ENCODE measurements around the gene RRAGA. TPM values are rescaled to one million over a fixed set of nuclear protein-coding genes. Genes with fewer than 3 reads are reported as not detected.

RRAGA gene
- total and polyA plus RNA-seq, 2 donors (not counting 3 experiments of a cell fraction or from before 2014, with no cell fraction given), result 81.2 to 88.3 TPM

GRCh38 chr9:19027825-19028224, 21.4 kb upstream of the RRAGA start:
- DNase-seq (ENCODE audit: low read depth, low spot score), result no peak
- no peak for FAIRE-seq
- Histone ChIP-seq H2AFZ (ENCODE audit: low read depth, low read length) (no peak overlapping the region), H3K9me1 (replicated peaks; ENCODE audit: control insufficient read depth, extremely low read depth, insufficient read depth, low read length) (no peaks in the 10 kb centered on the region), H3K27me3 (ENCODE audit: control insufficient read depth in 2 of 2, insufficient read depth in 2 of 2, low read length in 2 of 2) (no peaks in the 10 kb centered on the region), H3K79me2 (ENCODE audit: control insufficient read depth, insufficient read depth, low read length) (no peaks in the 10 kb centered on the region), H3K9ac (replicated peaks; ENCODE audit: extremely low read depth, insufficient read depth, low read length) (no peak overlapping the region), H3K4me3 (replicated peaks in 1 of 3; ENCODE audit: insufficient read depth in 1 of 3, low read depth in 1 of 3, low read length in 3 of 3) (no peak overlapping the region), H3K4me2 (ENCODE audit: insufficient read depth, low read length) (no peak overlapping the region), H3K36me3 (ENCODE audit: control insufficient read depth in 2 of 2, extremely low read depth in 1 of 2, insufficient read depth in 2 of 2, low read length in 2 of 2) (no peaks in the 10 kb centered on the region), H3K9me3 (replicated peaks; ENCODE audit: control insufficient read depth, insufficient read depth, low read length) (no peaks in the 10 kb centered on the region), H4K20me1 (replicated peaks; ENCODE audit: control insufficient read depth, extremely low read depth, insufficient read depth, low read length) (no peaks in the 10 kb centered on the region), H3K27ac (ENCODE audit: insufficient read depth, low read depth, low read length) (no peak overlapping the region), H3K4me1 (ENCODE audit: control insufficient read depth, extremely low read depth, insufficient read depth, low read length) (no peaks in the 10 kb centered on the region)
- dilution Hi-C loops (cut with MboI; ENCODE audit: extremely low pct_ligation_motif_present, low sequenced_read_pairs) (no loop called here), intact Hi-C loops (cut with micrococcal nuclease) (loop anchor here (1.0 to 5.0 kb wide), 3 partner anchors 586 to 1501 kb away; no protein-coding TSS in a partner anchor)
- ChIA-PET CTCF (interaction anchor here (0.9 to 6.9 kb wide), 9 partner anchors 9 to 1225 kb away, joined by 3 to 136 read pairs (median 8); partner anchors contain the start of gene RRAGA), POLR2A (no interaction called here)
- TF ChIP-seq MYC (IDR thresholded peaks at IDR 0.05; ENCODE audit: low read depth, low read length) (no peak), POLR2AphosphoS5 (IDR thresholded peaks at IDR 0.05; ENCODE audit: insufficient read depth, low read depth, low read length) (no peak), FOS (IDR thresholded peaks at IDR 0.05; ENCODE audit: borderline replicate concordance, insufficient read depth, low read length) (no peak), EZH2 (IDR thresholded peaks at IDR 0.05; ENCODE audit: borderline replicate concordance, low read depth, low read length, severe bottlenecking) (no peak), GATA2 (IDR thresholded peaks at IDR 0.05; ENCODE audit: insufficient read depth, insufficient read length, low read depth, low read length) (no peak), JUN (IDR thresholded peaks at IDR 0.05; ENCODE audit: borderline replicate concordance, insufficient read depth, insufficient read length, low read depth) (no peak), POLR2A (IDR thresholded peaks at IDR 0.05; ENCODE audit: low read depth, low read length) (no peak)
- TF ChIP-seq, protein P1, sequence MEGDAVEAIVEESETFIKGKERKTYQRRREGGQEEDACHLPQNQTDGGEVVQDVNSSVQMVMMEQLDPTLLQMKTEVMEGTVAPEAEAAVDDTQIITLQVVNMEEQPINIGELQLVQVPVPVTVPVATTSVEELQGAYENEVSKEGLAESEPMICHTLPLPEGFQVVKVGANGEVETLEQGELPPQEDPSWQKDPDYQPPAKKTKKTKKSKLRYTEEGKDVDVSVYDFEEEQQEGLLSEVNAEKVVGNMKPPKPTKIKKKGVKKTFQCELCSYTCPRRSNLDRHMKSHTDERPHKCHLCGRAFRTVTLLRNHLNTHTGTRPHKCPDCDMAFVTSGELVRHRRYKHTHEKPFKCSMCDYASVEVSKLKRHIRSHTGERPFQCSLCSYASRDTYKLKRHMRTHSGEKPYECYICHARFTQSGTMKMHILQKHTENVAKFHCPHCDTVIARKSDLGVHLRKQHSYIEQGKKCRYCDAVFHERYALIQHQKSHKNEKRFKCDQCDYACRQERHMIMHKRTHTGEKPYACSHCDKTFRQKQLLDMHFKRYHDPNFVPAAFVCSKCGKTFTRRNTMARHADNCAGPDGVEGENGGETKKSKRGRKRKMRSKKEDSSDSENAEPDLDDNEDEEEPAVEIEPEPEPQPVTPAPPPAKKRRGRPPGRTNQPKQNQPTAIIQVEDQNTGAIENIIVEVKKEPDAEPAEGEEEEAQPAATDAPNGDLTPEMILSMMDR (IDR thresholded peaks at IDR 0.05; ENCODE audit: extremely low read depth in 1 of 2, insufficient read depth in 1 of 2, low read depth in 1 of 2, low read length in 2 of 2), result no peak
- TF ChIP-seq, protein P2, sequence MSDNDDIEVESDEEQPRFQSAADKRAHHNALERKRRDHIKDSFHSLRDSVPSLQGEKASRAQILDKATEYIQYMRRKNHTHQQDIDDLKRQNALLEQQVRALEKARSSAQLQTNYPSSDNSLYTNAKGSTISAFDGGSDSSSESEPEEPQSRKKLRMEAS (IDR thresholded peaks at IDR 0.05; ENCODE audit: insufficient read depth, insufficient read length), result no peak
- no TSS peak for BruUV-seq (replicated peaks)
